HG02623 (cell line): ENCODE results near the gene PLA2G5.
"Not testable (repeated sequence)": the region's sequence is repeated elsewhere in the genome, so short reads cannot be mapped to it uniquely, and the experiment has no call there.

Experiments used
- ATAC-seq: cut with Tn5 transposase; IDR thresholded peaks from one replicate; pipeline ENCODE4 v1.9.1; 2021; ENCODE audit warnings: moderate library complexity; ENCODE audit not compliant: unreplicated experiment

PLA2G5 gene

DNA sequence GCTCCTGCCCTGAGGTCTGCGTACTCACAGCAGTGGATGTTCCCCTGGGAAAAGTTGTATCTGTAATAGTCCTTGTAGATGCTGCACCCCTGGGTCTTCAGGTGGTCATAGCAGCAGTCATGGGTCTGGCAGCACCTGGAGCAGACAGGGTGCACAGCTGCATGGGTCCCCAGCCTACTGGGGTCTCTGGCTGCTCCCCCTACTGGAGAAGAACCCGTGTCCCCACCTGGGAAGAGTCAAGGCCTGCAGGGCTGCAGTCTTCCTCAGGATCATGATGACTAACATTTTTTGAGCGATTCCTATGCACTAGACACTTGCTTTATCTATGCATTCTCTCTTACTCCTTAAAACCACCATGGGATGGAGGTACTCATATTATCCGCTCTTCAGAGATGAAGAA is 45.5 kb downstream of the PLA2G5 start:
- no peak for ATAC-seq

GRCh38 chr1:20115916-20116315 is 45.9 kb downstream of the PLA2G5 start:
- ATAC-seq = no peak

DNA sequence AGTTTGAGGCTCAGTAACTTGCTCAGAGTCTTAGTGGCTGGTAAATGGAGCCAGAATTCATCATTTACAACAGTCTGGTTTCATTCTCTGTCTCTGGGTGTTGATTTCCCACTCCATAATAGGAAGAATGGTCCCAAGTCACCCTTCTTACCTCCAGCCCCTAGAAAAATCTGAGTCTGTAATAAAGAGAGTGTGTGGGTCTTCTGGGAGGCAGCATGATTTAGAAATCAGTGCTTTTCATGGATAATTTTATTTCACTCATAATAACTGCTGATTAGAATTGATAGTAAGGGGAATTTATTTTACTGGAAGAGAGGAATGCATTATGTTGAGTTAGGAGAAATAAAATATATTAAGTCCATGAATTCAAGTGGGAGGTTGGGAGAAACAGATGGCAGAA is 47.2 kb downstream of the PLA2G5 start:
- no peak for ATAC-seq

DNA sequence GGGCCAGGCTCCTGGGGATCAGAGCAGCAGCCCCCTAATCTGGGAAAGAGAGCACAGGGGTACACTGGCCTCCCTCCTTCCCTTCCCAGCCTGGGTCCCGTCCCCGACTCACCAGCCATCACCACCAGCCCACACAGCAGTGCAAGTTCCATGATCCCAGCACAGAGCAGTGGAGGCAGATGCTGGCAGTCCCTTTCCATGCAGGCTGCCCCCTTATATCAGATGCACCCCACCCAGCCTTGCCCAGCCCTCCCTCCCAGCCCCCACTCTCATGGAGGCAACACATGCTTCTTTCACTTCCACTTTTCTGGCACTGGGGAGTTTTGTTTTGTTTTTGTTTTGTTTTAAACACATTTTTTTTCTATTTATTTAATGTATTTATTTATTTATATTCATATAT is 49.4 kb downstream of the PLA2G5 start, which contains the start of gene PLA2G2D:
PLA2G2D (minus strand) TSS at position 190 of the 400 bp plus-strand sequence; CDS start at position 152, 38 bp downstream.
- no peak for ATAC-seq

- ATAC-seq = no peak
Measured at GRCh38 chr1:20120796-20121195, 50.8 kb downstream of the PLA2G5 start.

DNA sequence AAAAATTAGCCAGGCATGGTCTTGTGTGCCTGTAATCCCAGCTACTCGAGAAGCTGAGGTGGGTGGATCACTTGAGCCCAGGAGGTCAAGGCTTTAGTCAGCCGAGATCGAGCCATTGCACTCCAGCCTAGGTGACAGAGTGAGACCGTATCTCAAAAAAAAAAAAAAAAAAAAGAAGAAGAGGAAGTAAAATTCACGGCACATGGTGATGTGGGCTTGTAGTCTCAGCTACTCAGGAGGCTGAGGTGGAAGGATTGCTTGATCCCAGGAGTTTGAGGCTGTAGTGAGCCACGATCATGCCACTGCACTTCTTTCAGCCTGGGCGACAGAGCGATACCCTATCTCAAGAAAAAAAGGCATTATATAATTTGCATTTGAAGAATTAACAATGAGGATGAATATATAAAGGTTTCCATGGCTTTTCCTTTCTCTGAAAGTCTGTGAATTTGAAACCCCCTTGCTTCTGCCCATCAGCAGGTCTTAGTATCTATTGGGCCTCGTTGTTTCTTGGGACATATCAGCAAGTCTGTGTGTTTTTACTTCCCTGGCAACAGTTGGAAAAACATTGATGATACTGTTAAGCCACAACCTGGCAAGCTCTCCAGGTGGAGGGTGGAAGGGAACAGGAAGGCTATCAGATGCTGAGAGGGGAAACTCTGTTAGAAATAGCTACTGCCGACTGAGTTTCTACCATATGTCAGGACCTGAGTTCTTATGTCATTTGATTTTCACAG is 53.9 kb downstream of the PLA2G5 start:
- ATAC-seq = no peak

GRCh38 chr1:20124456-20125057 is 54.6 kb downstream of the PLA2G5 start:
- ATAC-seq = no peak

GRCh38 chr1:20125100-20125499 is 55.1 kb downstream of the PLA2G5 start:
- ATAC-seq = no peak

DNA sequence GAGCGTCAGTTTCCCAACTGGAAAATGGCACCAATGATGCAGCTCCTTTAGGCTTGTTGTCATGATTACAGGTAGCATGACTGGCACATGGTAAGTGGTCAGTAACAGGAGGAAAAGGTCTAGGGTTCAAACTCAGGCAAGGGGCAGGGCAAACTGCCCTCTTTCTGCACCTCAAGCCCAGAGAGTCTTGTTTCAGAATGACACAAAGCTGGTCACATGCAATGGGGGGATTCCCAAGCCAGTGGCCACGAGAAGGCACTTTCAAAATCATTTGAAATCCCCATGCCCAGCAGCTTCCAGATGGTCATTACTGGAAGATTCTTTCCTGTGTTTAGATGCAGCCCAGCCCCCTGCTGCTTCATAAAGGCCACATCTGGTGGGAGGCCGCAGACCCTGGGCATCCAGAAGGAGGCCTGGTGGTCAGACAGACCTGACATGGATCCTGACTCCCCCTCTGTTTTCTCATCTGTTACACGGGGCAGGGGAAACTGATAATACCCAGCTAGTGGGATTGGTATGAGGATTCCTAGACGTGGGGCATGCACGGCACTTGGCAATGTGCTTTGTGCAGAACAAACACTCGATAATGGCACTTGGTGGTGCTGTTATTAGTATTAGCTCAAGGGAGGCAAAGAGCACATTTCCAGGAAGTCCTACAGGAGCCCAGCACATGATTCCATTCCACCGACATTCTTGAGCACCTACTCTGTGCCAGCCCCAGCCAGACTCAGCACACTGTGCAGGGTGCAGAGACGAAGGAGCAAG is 56.2 kb downstream of the PLA2G5 start:
- ATAC-seq = no peak

DNA sequence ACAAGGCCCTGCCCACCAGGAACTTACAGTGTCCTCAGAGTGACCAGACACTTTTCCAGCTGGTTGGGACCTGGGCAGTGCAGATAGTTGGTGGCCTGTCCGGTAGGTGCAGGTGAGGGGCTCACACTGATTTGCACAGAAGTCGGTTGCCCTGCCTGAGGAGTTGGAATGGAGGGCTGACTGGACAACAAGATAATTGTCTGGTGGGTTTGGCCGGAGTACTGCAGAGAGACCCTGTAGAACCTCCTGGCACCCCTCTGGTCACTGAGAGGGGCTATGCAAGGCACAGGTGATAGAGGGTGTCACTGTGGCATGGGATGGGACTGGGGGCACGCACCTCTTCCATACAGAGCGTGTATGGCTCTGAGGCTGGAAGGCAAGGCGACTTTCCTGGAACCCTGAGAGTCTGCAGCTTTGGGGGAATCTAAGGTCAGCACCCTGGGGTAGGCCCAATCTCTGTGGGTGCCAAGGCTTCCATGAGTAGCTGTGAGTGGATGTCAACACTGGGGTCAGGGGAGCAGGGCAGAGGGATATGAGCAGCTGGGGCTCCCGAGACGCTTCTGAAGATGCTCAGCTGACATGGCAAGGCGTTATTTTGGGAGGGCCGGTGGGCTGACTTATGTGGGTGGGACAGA is 56.9 kb downstream of the PLA2G5 start:
- ATAC-seq = no peak

DNA sequence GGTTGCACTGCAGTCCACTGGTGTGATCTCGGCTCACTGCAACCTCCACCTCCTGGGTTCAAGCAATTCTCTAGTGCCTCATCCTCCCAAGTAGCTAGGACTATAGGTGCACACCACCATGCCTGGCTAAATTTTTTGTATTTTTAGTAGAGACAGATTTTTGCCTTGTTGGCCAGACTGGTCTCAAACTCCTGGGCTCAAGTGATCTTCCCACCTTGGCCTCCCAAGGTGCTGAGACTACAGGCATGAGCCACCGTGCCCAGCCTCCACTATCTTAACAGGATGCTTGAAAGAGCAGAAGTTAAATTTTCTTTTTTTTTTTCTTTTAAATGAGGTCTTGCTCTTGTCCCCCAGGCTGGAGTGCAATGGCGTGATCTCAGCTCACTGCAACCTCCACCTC is 60.5 kb downstream of the PLA2G5 start:
- ATAC-seq = not testable (repeated sequence)

- ATAC-seq = no peak
Measured at GRCh38 chr1:20134995-20135394, 65.0 kb downstream of the PLA2G5 start.

DNA sequence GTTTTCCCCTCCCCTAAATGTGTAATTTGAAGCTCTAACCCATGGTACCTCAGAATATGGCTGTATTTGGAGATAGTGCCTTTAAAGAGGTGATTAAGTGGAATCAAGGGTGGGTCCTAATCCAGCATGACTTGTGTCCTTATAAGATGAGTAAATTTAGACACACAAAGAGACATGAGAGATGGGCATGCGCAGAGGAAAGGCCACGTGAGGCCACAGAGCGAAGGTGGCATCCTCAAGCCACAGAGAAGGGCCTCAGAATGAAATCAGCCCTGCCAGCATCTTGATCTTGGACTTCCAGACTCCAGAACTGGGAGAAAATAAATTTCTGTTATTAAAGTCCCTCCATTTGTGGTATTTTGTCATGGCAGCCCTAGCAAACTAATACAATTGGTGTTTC is 66.3 kb downstream of the PLA2G5 start:
- no peak for ATAC-seq

GRCh38 chr1:20137055-20137454 is 67.1 kb downstream of the PLA2G5 start:
- no peak for ATAC-seq

DNA sequence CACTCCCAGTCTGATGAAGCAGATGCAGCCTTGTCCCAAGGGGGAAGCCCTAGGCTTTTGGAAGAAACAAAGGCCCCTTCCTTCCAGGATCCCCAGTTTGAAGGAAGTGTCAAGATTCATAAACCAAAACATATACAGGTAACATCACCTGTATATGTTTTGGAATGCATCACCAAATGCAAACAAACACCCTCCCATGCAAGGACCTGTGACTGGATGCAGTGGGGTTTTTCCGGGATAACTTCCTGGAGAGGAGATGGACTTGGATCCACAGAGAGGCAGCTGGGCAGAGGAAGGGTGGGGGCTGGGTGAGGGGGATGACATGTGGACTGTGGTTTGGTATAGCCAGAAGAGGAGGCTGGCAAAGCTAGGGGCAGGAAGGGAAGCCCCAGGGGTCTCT is 67.6 kb downstream of the PLA2G5 start:
- ATAC-seq = no peak

GRCh38 chr1:20138346-20138745 is 68.4 kb downstream of the PLA2G5 start:
- ATAC-seq = no peak

GRCh38 chr1:20138961-20139550 is 69.1 kb downstream of the PLA2G5 start, which contains the start of gene PLA2G2F:
TSS of gene PLA2G2F (plus strand) at chr1:20139323. CDS start at chr1:20139428, 105 bp downstream.
- ATAC-seq = no peak

GRCh38 chr1:20139776-20140612 is 70.0 kb downstream of the PLA2G5 start:
- ATAC-seq = no peak

DNA sequence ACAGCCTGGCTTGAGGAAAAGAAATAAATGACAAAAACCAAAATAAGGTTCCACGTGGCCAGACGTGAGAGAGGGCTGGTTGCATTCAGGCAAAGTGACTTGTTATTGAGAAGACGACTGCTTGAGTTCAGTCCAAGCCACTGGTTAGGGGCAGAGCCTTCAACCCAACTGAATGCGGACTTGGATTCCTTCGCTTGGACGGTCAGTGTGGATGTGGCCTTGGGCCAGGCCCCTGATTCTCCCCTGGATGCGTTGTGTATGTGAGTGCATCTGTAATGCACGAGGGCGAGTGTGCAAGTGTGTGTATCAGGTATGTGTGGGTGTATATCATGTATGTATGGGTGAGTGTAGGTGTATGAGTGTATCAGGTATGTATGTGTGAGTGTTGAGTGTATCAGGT is 71.0 kb downstream of the PLA2G5 start:
- ATAC-seq = no peak

GRCh38 chr1:20141466-20141865 is 71.5 kb downstream of the PLA2G5 start:
- ATAC-seq = no peak
